Limb (tissue), 2 donors: ENCODE data around the gene RGL1.

ENCODE experiments used
- DNase-seq, 2 donors: peaks; one replicate each; pipeline ENCODE4 v3.0.0-alpha.2; 2016; ENCODE audit errors: extremely low spot score in 2 of 2

RGL1 gene

DNA sequence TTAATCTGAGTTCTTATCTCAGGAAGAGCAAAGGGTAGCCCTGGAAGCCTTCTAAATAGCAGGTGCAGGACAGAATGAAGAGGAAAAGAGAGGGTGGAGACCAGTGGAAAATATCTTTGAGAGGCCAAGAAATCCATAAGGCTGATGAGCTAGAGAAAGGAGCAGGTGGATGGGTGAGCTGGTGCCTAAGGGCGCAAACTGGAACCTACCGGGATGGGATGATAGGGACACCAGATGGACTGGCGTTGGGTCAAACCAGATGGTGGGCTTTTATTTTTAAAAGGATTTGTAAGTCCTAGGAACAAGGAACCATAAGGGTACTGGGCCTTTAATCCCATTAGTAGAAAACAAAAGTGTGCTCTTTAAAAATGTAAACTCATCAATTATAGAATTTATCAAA lies 59.7 kb downstream of the RGL1 start:
- no peak for DNase-seq

DNA sequence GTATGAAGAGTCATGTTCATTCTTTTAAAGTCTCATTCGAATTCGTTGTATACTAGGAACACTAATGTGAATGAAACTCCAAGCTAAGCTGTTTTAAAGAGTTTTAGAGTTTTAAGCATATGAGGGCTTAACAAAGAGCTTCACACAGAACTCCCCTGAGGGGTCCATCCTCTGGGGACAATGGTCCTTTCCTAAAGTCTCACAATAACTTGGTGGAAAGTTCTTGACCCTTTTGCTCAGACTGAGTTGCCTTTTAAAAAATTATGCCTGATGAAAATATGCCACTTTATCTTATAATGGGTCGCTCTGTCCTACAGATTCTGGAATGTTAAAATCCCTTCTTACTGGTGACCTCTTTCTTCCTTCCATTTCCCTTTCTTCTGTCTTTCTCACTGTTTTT lies 64.3 kb downstream of the RGL1 start:
- no peak for DNase-seq

DNA sequence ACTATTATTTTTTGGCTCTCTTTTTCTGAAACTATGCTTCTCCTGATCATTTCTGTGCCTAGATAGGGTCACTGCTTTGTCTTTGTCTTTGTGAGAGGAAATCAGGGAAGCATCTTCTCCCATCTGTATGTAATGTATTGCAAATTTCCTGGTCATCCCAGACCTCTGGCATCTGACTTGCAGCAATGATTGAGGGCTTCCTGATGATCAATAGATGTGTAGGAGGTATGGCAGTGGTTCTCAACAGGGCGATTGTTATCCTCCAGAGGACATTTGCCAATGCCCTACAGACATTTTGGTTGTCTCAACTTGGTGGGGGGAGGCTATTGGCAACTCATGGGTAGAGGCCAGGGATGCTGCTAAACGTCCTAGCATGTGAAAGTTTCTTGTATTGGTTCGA lies 64.7 kb downstream of the RGL1 start:
- no peak for DNase-seq

DNA sequence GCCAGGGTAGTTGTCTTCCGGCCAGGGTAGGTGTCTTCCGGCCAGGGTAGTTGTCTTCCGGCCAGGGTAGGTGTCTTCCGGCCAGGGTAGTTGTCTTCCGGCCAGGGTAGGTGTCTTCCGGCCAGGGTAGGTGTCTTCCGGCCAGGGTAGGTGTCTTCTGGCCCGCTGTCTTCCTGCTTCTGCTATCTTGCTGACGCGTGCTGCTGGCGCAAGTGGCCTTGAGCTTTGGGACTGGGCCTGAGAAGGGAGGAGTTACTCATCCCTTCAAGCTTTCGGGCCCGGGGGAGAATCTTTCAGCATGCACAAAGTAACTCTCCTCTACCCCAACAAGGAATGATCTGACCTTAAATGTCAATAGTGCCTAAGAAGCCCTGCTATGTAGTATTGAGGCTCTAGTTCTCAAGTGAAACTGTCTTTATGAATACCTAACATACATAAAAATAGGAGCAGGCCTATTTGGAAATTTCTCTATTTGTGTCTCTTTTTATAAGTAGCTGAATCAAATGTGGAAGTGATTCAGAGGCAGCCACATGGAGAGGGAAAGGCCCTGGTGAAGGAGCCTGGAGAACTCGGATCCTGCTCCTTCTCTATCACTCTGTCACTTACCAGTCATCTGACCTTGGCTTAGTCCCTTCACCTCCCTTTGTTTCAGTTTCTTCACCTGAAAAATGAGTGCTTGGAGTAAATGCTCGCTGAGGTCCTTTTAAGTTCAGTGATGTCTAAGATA lies 65.6 kb downstream of the RGL1 start:
- DNase-seq: no peak

- no peak for DNase-seq
Measured at GRCh38 chr1:183871142-183871541, 66.2 kb downstream of the RGL1 start.

- no peak for DNase-seq
Measured at GRCh38 chr1:183871601-183872000, 66.7 kb downstream of the RGL1 start.

DNA sequence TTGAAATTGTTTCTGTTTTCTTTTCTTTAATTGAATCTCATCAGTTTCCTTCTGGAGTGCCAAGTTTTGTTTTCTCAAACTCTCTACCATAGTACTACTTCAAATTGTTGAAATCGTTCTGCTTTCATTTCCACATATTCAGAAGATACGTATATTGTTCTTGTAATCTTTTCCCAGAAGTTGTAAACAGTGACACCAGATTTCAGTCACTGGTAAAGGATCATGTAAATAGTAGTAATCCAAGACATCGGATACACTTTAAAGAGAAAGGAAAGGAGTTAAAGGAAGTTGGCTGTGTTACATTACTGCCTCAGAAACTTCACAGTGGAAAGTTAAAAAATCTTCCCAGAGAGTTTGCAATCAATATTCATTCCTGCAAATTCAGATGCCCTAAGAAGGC lies 67.5 kb downstream of the RGL1 start:
- no peak for DNase-seq

- no peak for DNase-seq
Measured at GRCh38 chr1:183873642-183874041, 68.7 kb downstream of the RGL1 start.

DNA sequence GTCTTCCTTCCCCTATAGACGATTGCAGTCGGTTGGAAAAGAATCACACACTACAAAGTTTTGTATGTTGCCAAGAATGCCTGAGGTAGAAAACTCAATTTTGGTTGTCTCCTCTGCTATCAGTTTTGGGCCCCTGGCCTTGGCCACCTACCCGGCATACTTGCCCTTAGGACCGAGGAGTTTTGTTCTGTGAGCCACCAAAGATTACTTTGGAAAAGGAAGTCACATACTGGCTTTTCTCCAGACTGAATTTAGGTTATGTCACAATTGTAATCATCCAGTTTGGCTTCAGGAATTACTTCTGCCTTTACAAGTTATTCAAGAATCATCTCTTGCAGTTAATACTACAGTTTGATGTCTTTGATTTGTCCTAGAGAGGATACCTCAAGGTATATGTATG lies 71.4 kb downstream of the RGL1 start:
- DNase-seq: no peak

GRCh38 chr1:183877053-183877720 lies 72.3 kb downstream of the RGL1 start:
- peak; percentile 48 to 60 for DNase-seq

GRCh38 chr1:183879494-183879893 lies 74.6 kb downstream of the RGL1 start:
- no peak for DNase-seq

GRCh38 chr1:183879966-183880365 lies 75.0 kb downstream of the RGL1 start:
- no peak for DNase-seq

DNA sequence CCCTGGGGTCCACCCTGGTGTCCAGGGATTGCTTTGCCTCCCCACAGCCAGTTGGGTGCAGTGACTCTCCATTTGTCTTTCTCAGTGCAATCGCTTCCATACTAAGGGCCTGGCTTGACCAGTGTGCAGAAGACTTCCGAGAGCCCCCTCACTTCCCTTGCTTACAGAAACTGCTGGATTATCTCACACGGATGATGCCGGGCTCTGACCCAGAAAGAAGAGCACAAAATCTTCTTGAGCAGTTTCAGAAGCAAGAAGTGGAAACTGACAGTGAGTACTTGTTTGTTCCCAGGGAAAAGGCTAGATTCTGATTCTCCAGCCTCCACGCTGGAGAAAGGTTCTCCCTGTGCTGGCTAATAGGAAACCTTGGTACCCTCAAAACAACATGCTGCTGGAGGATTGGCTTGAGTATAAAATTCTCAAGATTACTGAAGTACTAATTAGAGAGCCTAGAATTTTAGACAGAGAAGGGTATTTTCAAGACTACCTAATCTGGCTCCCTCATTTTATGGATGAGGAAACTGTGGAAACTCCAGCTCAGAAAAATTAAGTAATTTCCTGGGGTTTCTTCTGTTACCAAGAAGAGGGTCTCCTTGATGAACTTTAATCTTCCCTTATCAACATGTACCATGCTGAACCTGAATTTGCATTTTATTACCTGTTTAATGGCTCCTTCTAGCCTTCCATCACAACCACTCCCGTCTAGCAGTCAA lies 75.8 kb downstream of the RGL1 start:
- DNase-seq: no peak

- DNase-seq: peak; percentile 82 to 84
Measured at GRCh38 chr1:183881387-183882131, 76.6 kb downstream of the RGL1 start.

DNA sequence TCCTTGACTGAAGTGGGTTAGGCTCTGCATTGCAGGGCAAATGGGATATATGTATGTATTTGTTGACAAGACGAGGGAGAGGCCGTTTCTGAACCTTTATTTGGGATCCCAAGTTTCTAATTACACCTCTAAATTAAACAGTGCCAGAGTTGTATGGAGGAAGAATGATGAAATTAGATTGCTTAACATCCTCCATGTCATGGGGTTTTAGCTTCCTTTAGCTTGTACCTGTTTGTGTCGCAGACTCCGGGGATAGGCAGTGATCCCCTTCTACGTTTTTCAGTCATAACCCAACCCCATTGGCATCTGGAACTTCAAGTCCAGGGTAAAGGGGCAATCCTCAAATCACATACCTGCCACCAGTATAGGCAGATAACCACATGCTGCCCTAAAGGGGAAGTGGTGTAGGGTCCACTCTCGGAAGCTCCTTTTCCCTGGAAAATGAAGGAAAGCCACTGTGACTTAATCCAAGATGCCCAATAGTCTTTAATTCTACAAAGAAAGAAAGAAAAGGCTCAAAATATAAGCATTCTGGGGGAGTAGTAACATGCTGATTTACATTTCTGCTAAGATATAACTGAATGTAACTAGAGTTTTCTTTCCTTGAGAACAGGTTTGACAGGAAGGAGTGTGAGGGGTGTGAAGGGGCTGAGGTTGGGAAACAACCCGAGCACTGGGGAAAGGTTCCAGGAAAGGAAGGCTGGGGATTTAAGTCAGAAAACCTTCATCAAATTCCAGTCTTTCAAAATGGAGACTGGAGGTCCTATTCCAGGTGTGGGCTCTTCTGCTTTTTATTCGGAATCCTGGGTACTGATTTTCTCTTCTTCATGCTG lies 77.6 kb downstream of the RGL1 start:
- no peak for DNase-seq

- no peak for DNase-seq
Measured at GRCh38 chr1:183883623-183884022, 78.7 kb downstream of the RGL1 start.

DNA sequence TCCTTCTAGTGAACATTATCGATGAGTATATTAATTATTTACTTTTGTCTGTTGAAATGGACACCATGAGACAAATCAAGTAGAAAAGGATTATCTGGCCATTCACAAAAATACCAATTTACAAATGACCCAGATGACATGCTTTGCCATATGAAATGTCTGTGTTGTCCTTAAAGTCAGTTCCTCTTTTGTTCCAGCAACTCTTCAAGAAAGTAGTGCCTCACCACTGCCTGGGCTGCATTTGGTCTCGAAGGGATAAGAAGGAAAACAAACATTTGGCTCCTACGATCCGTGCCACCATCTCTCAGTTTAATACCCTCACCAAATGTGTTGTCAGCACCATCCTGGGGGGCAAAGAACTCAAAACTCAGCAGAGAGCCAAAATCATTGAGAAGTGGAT lies 79.6 kb downstream of the RGL1 start:
- DNase-seq: no peak

DNA sequence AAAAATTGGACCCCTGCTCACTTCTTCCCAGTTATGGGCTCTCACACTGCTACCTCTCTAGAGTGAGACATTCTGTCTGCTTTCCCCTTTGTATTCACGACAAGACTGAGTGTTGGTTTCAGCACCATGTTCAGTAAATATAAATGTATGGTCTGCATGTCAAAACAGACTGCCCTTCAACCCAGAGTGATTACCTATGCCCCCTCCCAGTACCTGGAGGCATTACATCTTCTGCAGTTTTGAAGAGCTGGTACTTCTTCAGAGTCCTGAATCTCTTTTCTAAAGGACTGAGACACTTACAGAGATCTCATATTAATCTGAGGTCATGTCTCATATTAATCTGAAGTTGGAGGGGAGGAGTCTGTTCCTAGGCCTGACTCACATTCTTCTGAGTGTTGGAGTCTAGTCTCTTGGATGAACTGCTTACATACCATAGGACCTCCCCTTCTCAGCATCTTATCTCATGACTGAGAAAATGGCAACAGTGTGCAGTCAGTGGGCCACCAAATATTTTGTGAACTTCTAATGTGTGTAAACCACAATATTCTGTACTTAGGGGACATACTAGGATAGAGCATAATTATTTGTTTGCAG lies 80.3 kb downstream of the RGL1 start:
- no peak for DNase-seq

DNA sequence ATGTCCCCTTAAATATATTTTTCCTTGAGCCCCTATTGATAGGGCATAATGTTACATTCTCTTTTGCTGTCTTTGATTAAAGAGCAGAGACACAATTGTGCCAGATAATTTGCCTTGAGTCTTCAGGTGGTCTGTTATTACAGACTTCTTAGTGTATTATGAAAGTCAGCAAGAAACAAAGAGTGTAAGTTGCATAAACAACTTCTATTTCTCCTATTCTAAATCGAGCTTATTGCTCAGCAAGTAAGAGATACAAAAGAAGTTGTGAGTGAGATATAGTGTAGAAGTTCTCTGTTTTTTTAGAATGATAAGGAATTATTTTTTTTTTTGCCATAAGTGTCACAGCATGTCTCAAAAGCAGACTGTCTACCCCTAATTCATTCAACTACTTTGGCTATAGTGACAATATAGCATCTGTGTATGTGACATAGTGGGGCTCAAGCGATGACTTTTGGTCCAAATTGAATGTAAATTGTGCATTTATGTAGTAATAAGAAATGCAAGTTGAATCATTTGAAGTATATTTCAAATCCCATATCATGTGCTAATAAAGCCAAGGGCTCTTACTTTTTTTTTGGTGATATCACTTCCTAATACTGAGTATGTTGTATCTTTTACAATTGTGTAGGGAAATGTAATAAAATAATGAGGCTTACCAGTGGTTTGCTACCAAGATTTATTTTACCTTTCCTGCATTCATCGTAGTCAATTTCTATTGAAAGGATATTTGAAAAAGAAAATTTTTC lies 81.3 kb downstream of the RGL1 start:
- no peak for DNase-seq

- peak in 1 of 2 donors; percentile 72 for DNase-seq
Measured at GRCh38 chr1:183886853-183887252, 81.9 kb downstream of the RGL1 start.
